ENCODE results near the gene PDE6H. TPM values are rescaled to one million over a fixed set of nuclear protein-coding genes. Genes with fewer than 3 reads are reported as not detected.
A peak's percentile ranks its signal among the peaks of the same experiment; 100 is the strongest.

PDE6H gene
- polyA plus RNA-seq, 1 of the 3 experiments (the other 2 are of a cell fraction): not detected

- TF ChIP-seq USF1 (IDR thresholded peaks at IDR 0.05; ENCODE audit: borderline replicate concordance, low read depth): no peak
- no peak for TF ChIP-seq TAF1 (IDR thresholded peaks at IDR 0.05; ENCODE audit: borderline replicate concordance, low read depth, low read length)
- TF ChIP-seq, protein P1, sequence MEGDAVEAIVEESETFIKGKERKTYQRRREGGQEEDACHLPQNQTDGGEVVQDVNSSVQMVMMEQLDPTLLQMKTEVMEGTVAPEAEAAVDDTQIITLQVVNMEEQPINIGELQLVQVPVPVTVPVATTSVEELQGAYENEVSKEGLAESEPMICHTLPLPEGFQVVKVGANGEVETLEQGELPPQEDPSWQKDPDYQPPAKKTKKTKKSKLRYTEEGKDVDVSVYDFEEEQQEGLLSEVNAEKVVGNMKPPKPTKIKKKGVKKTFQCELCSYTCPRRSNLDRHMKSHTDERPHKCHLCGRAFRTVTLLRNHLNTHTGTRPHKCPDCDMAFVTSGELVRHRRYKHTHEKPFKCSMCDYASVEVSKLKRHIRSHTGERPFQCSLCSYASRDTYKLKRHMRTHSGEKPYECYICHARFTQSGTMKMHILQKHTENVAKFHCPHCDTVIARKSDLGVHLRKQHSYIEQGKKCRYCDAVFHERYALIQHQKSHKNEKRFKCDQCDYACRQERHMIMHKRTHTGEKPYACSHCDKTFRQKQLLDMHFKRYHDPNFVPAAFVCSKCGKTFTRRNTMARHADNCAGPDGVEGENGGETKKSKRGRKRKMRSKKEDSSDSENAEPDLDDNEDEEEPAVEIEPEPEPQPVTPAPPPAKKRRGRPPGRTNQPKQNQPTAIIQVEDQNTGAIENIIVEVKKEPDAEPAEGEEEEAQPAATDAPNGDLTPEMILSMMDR (IDR thresholded peaks at IDR 0.05): no peak
- TF ChIP-seq NFIC (IDR thresholded peaks at IDR 0.05; ENCODE audit: borderline replicate concordance): peak; percentile 30; the same call in 1 of the 2 replicates
- no peak for TF ChIP-seq RXRA (IDR thresholded peaks at IDR 0.05; ENCODE audit: borderline replicate concordance, low read depth)
- TF ChIP-seq PBX3 (IDR thresholded peaks at IDR 0.05): peak; percentile 76
- no peak for TF ChIP-seq MXI1 (IDR thresholded peaks at IDR 0.05; ENCODE audit: low read depth, low read length)
- peak; percentile 8 for TF ChIP-seq FOXM1 (IDR thresholded peaks at IDR 0.05; ENCODE audit: low read depth)
Measured at GRCh38 chr12:14999021-14999694, 26.3 kb downstream of the PDE6H start (continued).

- Histone ChIP-seq H3K79me2 (ENCODE audit: insufficient read depth) (no peaks in the 10 kb centered on the region), H3K9me3 (no peaks in the 10 kb centered on the region), H3K4me3 (ENCODE audit: low read depth in 2 of 2, low read length in 1 of 2) (no peak overlapping the region), H4K20me1 (ENCODE audit: insufficient read depth) (no peaks in the 10 kb centered on the region), H3F3A (replicated peaks; ENCODE audit: insufficient read depth) (peaks cover 25% of the 10 kb centered on the region), H3K36me3 (replicated peaks in 1 of 2; ENCODE audit: control insufficient read depth in 1 of 2, insufficient read depth in 2 of 2, low read length in 1 of 2) (no peaks in the 10 kb centered on the region), H3K9me2 (no peaks in the 10 kb centered on the region), H3K9ac (no peak overlapping the region), H3K4me2 (no peak overlapping the region), H3K27me3 (ENCODE audit: insufficient read depth) (no peaks in the 10 kb centered on the region), H3K4me1 (ENCODE audit: control insufficient read depth in 1 of 2, insufficient read depth in 2 of 2, low read depth in 1 of 2, low read length in 1 of 2) (peaks cover 0 to 22% of the 10 kb centered on the region in 2 experiments), H3K27ac (ENCODE audit: low read depth in 2 of 2, low read length in 1 of 2) (peak overlapping the region; percentile 84 to 94), H2AFZ (ENCODE audit: low read depth) (no peak overlapping the region)
- 23% methylated on average over 2 of the region's 2 CpGs for WGBS (ENCODE audit: low lambda C conversion rate)
- CTCF ChIA-PET: no interaction called here
- no peak for DNase-seq
- POLR2A ChIA-PET: no interaction called here
- TF ChIP-seq TEAD4 (IDR thresholded peaks at IDR 0.05; ENCODE audit: borderline replicate concordance, insufficient read depth): peak; percentile 62
- 0 out of 2 replicates have a peak, but pooled peaks have one; percentile 9 for TF ChIP-seq TAF1 (IDR thresholded peaks at IDR 0.05; ENCODE audit: borderline replicate concordance, low read depth, low read length)
- TF ChIP-seq GATA2 (CRISPR knock-in tag; IDR thresholded peaks at IDR 0.05): no peak
- peak; percentile 90 for TF ChIP-seq NFIC (IDR thresholded peaks at IDR 0.05; ENCODE audit: borderline replicate concordance)
- TF ChIP-seq FOSL2 (IDR thresholded peaks at IDR 0.05; ENCODE audit: borderline replicate concordance, low read depth): peak; percentile 29; the same call in 1 of the 2 replicates
- no peak for TF ChIP-seq SIN3A (IDR thresholded peaks at IDR 0.05; ENCODE audit: borderline replicate concordance, low read depth, low read length)
- TF ChIP-seq GABPA (IDR thresholded peaks at IDR 0.05; ENCODE audit: low read depth): no peak
- TF ChIP-seq, protein P1 (IDR thresholded peaks at IDR 0.05): no peak
- TF ChIP-seq PBX3 (IDR thresholded peaks at IDR 0.05): no peak; the same call in 1 of the 2 replicates
- TF ChIP-seq EP300 (IDR thresholded peaks at IDR 0.05; ENCODE audit: borderline replicate concordance in 1 of 2, low read depth in 1 of 2, low read length in 1 of 2): peak in 1 of 2 experiments; percentile 45; a peak in 2 of 4 replicates
- TF ChIP-seq RXRA (IDR thresholded peaks at IDR 0.05; ENCODE audit: borderline replicate concordance, low read depth): no peak
- peak; percentile 38; the same call in 1 of the 2 replicates for TF ChIP-seq JUND (IDR thresholded peaks at IDR 0.05)
- peak; percentile 60; the same call in 1 of the 2 replicates for TF ChIP-seq TCF12 (IDR thresholded peaks at IDR 0.05)
- no peak for TF ChIP-seq EZH2phosphoT487 (IDR thresholded peaks at IDR 0.05; ENCODE audit: borderline replicate concordance, low read depth)
- TF ChIP-seq POLR2AphosphoS5 (IDR thresholded peaks at IDR 0.05; ENCODE audit: low read depth, low read length): peak; percentile 29; the same call in 1 of the 2 replicates
- 0 out of 2 replicates have a peak, but pooled peaks have one; percentile 14 for TF ChIP-seq YY1 (IDR thresholded peaks at IDR 0.05; ENCODE audit: low read depth)
Measured at GRCh38 chr12:14999695-15000365, 27.0 kb downstream of the PDE6H start.

Measured in SK-N-SH (cell line).